WTC11 (cell line): Measurements from ENCODE around the gene DOCK1. TPM values are rescaled to one million over a fixed set of nuclear protein-coding genes. Genes with fewer than 3 reads are reported as not detected.

Experiments used
- ATAC-seq: fragments of 200-7000 bp; cut with Tn5 transposase; 2 replicates; pipeline ENCODE4 v1.10.0; 2021; ENCODE audit warnings: mild to moderate bottlenecking, moderate library complexity
- CTCF ChIA-PET: fragments of 300-600 bp; sonication (Branson Sonifier 250); formaldehyde crosslinking; loops from one replicate; lab custom pipeline; 2021; ENCODE audit warnings: antibody characterized with exemption; lab: Charles Lee
- POLR2A ChIA-PET: fragments of 350-600 bp; sonication (Branson Sonifier 250); formaldehyde crosslinking; loops from one replicate; lab custom pipeline; 2021; ENCODE audit warnings: antibody characterized with exemption; lab: Charles Lee
- DNase-seq: peaks from one replicate; pipeline ENCODE4 v3.0.0; 2021; ENCODE audit warnings: low spot score
- H3K27ac Mint-ChIP-seq: 2 replicates; pipeline ENCODE4 v1.8.0; 2021; ENCODE audit warnings: mixed read lengths
- H3K27me3 Mint-ChIP-seq: 2 replicates; pipeline ENCODE4 v1.8.0; 2021; ENCODE audit warnings: low read depth, mild to moderate bottlenecking, moderate library complexity, mixed read lengths
- H3K36me3 Mint-ChIP-seq: 2 replicates; pipeline ENCODE4 v1.8.0; 2021; ENCODE audit warnings: mixed read lengths
- H3K4me1 Mint-ChIP-seq: 2 replicates; pipeline ENCODE4 v1.8.0; 2022; ENCODE audit warnings: mixed read lengths
- H3K4me3 Mint-ChIP-seq: 2 replicates; pipeline ENCODE4 v1.8.0; 2021; ENCODE audit warnings: mild to moderate bottlenecking, moderate library complexity, mixed read lengths
- H3K9me3 Mint-ChIP-seq: 2 replicates; pipeline ENCODE4 v1.8.0; 2021; ENCODE audit warnings: mixed read lengths
- ATF1 ChIP-seq: sonication (generic); formaldehyde crosslinking; IDR thresholded peaks from 2 replicates; pipeline ENCODE4 v1.8.1; 2023; ENCODE audit warnings: mild to moderate bottlenecking, moderate library complexity, missing genetic modification reagents
- CBFB ChIP-seq: sonication (generic); formaldehyde crosslinking; IDR thresholded peaks from 2 replicates; pipeline ENCODE4 v1.8.1; 2022; ENCODE audit warnings: mild to moderate bottlenecking, low read depth, missing genetic modification reagents
- CREB1 ChIP-seq: sonication (generic); formaldehyde crosslinking; IDR thresholded peaks from 2 replicates; pipeline ENCODE4 v1.8.0; 2023; ENCODE audit warnings: mild to moderate bottlenecking, missing genetic modification reagents
- ERG ChIP-seq: fragments of 250-450 bp; sonication (Bioruptor Pico); IDR thresholded peaks from 2 replicates; pipeline ENCODE4 v1.8.0; 2021; ENCODE audit warnings: mild to moderate bottlenecking
- ETV6 ChIP-seq: sonication (generic); formaldehyde crosslinking; IDR thresholded peaks from 2 replicates; pipeline ENCODE4 v1.8.1; 2022; ENCODE audit warnings: mild to moderate bottlenecking, missing genetic modification reagents
- FOXJ3 ChIP-seq: sonication (generic); formaldehyde crosslinking; IDR thresholded peaks from 2 replicates; pipeline ENCODE4 v1.9.0; 2021; ENCODE audit warnings: missing genetic modification reagents, mild to moderate bottlenecking, borderline replicate concordance
- GABPB1 ChIP-seq: sonication (generic); formaldehyde crosslinking; IDR thresholded peaks from 2 replicates; pipeline ENCODE4 v1.8.1; 2023; ENCODE audit warnings: mild to moderate bottlenecking, missing genetic modification reagents
- HMGXB4 ChIP-seq: sonication (generic); formaldehyde crosslinking; IDR thresholded peaks from 2 replicates; pipeline ENCODE4 v1.8.1; 2023; ENCODE audit warnings: mild to moderate bottlenecking, moderate library complexity, missing genetic modification reagents
- MYBL2 ChIP-seq: sonication (generic); formaldehyde crosslinking; IDR thresholded peaks from 2 replicates; pipeline ENCODE4 v1.8.1; 2023; ENCODE audit warnings: mild to moderate bottlenecking, moderate library complexity, missing genetic modification reagents
- NFYB ChIP-seq: sonication (generic); formaldehyde crosslinking; conservative IDR thresholded peaks from 2 replicates; pipeline ENCODE4 v1.8.0; 2022; ENCODE audit warnings: low read depth, missing genetic modification reagents
- NR3C1 ChIP-seq: sonication (generic); formaldehyde crosslinking; conservative IDR thresholded peaks from 2 replicates; pipeline ENCODE4 v1.8.1; 2023; ENCODE audit warnings: low read depth, mild to moderate bottlenecking, missing genetic modification reagents
- OVOL2 ChIP-seq: fragments of 250-450 bp; sonication (Bioruptor Pico); IDR thresholded peaks from 2 replicates; pipeline ENCODE4 v1.9.0; 2021; ENCODE audit warnings: mild to moderate bottlenecking, borderline replicate concordance
- SMAD3 ChIP-seq: sonication (generic); formaldehyde crosslinking; IDR thresholded peaks from 2 replicates; pipeline ENCODE4 v1.8.0; 2022; ENCODE audit warnings: missing genetic modification reagents, mild to moderate bottlenecking, borderline replicate concordance
- SP1 ChIP-seq: sonication (generic); formaldehyde crosslinking; conservative IDR thresholded peaks from 2 replicates; pipeline ENCODE4 v1.8.1; 2022; ENCODE audit warnings: missing genetic modification reagents
- TCF7 ChIP-seq: sonication (generic); formaldehyde crosslinking; IDR thresholded peaks from 2 replicates; pipeline ENCODE4 v1.8.0; 2022; ENCODE audit warnings: mild to moderate bottlenecking, low read depth, missing genetic modification reagents, moderate library complexity
- USF2 ChIP-seq: sonication (generic); formaldehyde crosslinking; IDR thresholded peaks from 2 replicates; pipeline ENCODE4 v1.8.1; 2023; ENCODE audit warnings: mild to moderate bottlenecking, missing genetic modification reagents, moderate library complexity
- ZBTB21 ChIP-seq: sonication (generic); formaldehyde crosslinking; IDR thresholded peaks from 2 replicates; pipeline ENCODE4 v1.8.1; 2023; ENCODE audit warnings: mild to moderate bottlenecking, missing genetic modification reagents, borderline replicate concordance
- ZBTB43 ChIP-seq: sonication (generic); formaldehyde crosslinking; IDR thresholded peaks from 2 replicates; pipeline ENCODE4 v1.8.1; 2023; ENCODE audit warnings: mild to moderate bottlenecking, missing genetic modification reagents
- ZNF232 ChIP-seq: sonication (generic); formaldehyde crosslinking; IDR thresholded peaks from 2 replicates; pipeline ENCODE4 v1.8.0; 2022; ENCODE audit warnings: mild to moderate bottlenecking, missing genetic modification reagents
- ZNF416 ChIP-seq: fragments of 250-450 bp; sonication (Bioruptor Pico); IDR thresholded peaks from 2 replicates; pipeline ENCODE4 v1.9.0; 2021; ENCODE audit warnings: mild to moderate bottlenecking, inconsistent platforms
- ZNF671 ChIP-seq: fragments of 250-450 bp; sonication (Bioruptor Pico); IDR thresholded peaks from 2 replicates; pipeline ENCODE4 v1.8.0; 2021; ENCODE audit warnings: mild to moderate bottlenecking
- total RNA-seq: library from RNA; stranded (reverse); gene quantifications from 3 replicates; pipeline ENCODE4 v1.2.3, GENCODE V29; 2021
- TF ChIP-seq, protein P1 (sequence below): sonication (generic); formaldehyde crosslinking; IDR thresholded peaks from 2 replicates; pipeline ENCODE4 v1.8.1; 2022; ENCODE audit warnings: low read depth, missing genetic modification reagents, borderline replicate concordance
- TF ChIP-seq, protein P2 (sequence below): sonication (generic); formaldehyde crosslinking; IDR thresholded peaks from 2 replicates; pipeline ENCODE4 v1.8.0; 2023; ENCODE audit warnings: missing genetic modification reagents
- TF ChIP-seq, protein P3 (sequence below): sonication (generic); formaldehyde crosslinking; IDR thresholded peaks from 2 replicates; pipeline ENCODE4 v1.8.1; 2022; ENCODE audit warnings: missing genetic modification reagents, borderline replicate concordance

DOCK1 gene
- total RNA-seq, 1 experiment from 2014 or later = 52.1 TPM

DNA sequence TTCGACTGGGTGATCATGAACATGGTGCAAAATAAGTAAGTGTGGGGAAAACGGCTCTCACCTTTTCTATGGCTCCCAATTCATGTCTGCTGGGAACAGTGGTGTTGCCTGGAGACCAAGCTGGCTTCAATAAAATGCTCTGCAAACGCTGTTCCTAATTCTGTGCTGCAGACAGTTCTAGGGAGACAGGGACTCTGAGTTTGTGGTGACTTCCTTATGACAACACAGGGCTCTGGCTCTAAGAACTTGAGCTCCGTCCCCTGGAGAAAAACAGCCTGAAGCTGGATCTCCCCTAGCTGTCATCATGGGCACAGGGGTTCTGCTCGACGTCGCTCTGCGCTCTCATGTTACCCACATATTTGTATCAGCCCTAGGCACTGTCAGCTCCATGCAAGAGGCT is 352.2 kb downstream of the DOCK1 start:
- Mint-ChIP-seq H3K9me3 (peaks cover 18% of the 10 kb centered on the region), H3K36me3 (peaks cover 40% of the 10 kb centered on the region), H3K27me3 (no peaks in the 10 kb centered on the region), H3K4me1 (peaks cover 10% of the 10 kb centered on the region), H3K4me3 (no peak overlapping the region), H3K27ac (no peak overlapping the region)
- ChIA-PET CTCF (no interaction called here), POLR2A (interaction anchor here (0.6 kb wide), 1 partner anchor 49 kb away, joined by 3 read pairs; no protein-coding TSS in a partner anchor)
- ATAC-seq (no peak), DNase-seq (no peak)
- TF ChIP-seq ZNF416 (no peak), NR3C1 (CRISPR knock-in tag) (no peak), TCF7 (no peak), HMGXB4 (no peak), NFYB (CRISPR knock-in tag) (no peak), MYBL2 (CRISPR knock-in tag) (no peak), SP1 (CRISPR knock-in tag) (no peak), OVOL2 (CRISPR knock-in tag) (no peak), ATF1 (CRISPR knock-in tag) (no peak), GABPB1 (CRISPR knock-in tag) (no peak), CREB1 (CRISPR knock-in tag) (no peak), ZBTB21 (CRISPR knock-in tag) (no peak), ZNF671 (CRISPR knock-in tag) (no peak), ETV6 (CRISPR knock-in tag) (no peak), USF2 (CRISPR knock-in tag) (no peak), SMAD3 (CRISPR knock-in tag) (no peak)
- TF ChIP-seq, protein P1, sequence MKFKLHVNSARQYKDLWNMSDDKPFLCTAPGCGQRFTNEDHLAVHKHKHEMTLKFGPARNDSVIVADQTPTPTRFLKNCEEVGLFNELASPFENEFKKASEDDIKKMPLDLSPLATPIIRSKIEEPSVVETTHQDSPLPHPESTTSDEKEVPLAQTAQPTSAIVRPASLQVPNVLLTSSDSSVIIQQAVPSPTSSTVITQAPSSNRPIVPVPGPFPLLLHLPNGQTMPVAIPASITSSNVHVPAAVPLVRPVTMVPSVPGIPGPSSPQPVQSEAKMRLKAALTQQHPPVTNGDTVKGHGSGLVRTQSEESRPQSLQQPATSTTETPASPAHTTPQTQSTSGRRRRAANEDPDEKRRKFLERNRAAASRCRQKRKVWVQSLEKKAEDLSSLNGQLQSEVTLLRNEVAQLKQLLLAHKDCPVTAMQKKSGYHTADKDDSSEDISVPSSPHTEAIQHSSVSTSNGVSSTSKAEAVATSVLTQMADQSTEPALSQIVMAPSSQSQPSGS (CRISPR knock-in tag) = no peak
- TF ChIP-seq, protein P2, sequence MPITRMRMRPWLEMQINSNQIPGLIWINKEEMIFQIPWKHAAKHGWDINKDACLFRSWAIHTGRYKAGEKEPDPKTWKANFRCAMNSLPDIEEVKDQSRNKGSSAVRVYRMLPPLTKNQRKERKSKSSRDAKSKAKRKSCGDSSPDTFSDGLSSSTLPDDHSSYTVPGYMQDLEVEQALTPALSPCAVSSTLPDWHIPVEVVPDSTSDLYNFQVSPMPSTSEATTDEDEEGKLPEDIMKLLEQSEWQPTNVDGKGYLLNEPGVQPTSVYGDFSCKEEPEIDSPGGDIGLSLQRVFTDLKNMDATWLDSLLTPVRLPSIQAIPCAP (CRISPR knock-in tag) = no peak

GRCh38 chr10:127259347-127259746 is 354.1 kb downstream of the DOCK1 start:
- no peak for ATAC-seq
- H3K36me3 Mint-ChIP-seq = peaks cover 31% of the 10 kb centered on the region
- H3K9me3 Mint-ChIP-seq = peaks cover 18% of the 10 kb centered on the region
- no peak overlapping the region for H3K4me3 Mint-ChIP-seq
- ChIA-PET CTCF (no interaction called here), POLR2A (no interaction called here)
- no peak for DNase-seq
- no peaks in the 10 kb centered on the region for H3K27me3 Mint-ChIP-seq
- H3K4me1 Mint-ChIP-seq = peaks cover 12% of the 10 kb centered on the region
- H3K27ac Mint-ChIP-seq = no peak overlapping the region
- TF ChIP-seq FOXJ3 (CRISPR knock-in tag) (no peak), ZBTB43 (CRISPR knock-in tag) (no peak), TCF7 (no peak), ZNF232 (CRISPR knock-in tag) (no peak), ETV6 (CRISPR knock-in tag) (no peak), ERG (CRISPR knock-in tag) (no peak), CBFB (CRISPR knock-in tag) (no peak)
- TF ChIP-seq, protein P3, sequence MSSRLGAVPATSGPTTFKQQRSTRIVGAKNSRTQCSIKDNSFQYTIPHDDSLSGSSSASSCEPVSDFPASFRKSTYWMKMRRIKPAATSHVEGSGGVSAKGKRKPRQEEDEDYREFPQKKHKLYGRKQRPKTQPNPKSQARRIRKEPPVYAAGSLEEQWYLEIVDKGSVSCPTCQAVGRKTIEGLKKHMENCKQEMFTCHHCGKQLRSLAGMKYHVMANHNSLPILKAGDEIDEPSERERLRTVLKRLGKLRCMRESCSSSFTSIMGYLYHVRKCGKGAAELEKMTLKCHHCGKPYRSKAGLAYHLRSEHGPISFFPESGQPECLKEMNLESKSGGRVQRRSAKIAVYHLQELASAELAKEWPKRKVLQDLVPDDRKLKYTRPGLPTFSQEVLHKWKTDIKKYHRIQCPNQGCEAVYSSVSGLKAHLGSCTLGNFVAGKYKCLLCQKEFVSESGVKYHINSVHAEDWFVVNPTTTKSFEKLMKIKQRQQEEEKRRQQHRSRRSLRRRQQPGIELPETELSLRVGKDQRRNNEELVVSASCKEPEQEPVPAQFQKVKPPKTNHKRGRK (CRISPR knock-in tag) = no peak
